Measurements from ENCODE around the gene ACADSB.

GRCh38 chr10:123019941-123020703 lies 11.3 kb downstream of the ACADSB start:
- TF ChIP-seq POLR2A (IDR thresholded peaks at IDR 0.05) (no peak), CTCF (IDR thresholded peaks at IDR 0.05) (no peak)
